ENCODE results near the gene VWA5B2. TPM values are rescaled to one million over a fixed set of nuclear protein-coding genes. Genes with fewer than 3 reads are reported as not detected.

The VWA5B2 gene
- total RNA-seq, 1 experiment from 2014 or later: 2.7 TPM

DNA sequence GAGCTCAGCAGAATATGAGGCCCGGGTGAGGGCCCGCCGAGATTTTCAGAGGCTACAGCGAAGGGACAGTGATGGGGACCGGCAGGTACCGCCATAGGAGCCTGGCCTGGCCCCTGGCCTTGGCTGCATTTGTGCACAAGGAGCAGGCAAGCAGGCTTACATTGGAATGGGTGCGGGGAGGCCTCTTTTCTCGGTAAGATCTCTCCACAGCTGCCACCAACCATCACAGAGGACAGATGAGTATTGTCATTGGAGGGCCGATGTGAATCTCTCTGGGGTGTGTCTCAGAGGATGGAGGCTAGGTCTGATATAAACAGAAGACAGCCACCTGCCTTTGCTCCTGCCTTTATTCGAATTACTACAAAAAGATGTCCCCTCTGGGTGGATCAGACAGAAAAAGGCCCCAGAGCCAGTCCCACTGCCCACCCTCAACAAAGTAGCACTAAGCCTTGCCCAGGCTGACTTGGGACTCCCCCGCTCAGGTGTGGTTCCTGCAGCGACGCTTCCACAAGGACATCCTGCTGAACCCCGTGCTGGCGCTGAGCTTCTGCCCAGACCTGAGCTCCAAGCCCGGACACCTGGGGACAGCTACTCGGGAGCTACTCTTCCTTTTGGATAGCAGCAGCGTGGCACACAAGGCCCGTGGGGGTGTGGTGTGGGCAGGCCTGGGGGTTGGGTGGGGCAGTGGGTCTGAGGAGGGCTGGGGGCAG is 5.4 kb downstream of the VWA5B2 start:
- H3K14ac ChIP-seq (ENCODE audit: insufficient read depth, low read length): no peak overlapping the region
- H3K9me3 ChIP-seq (ENCODE audit: control insufficient read depth, low read depth, low read length): no peaks in the 10 kb centered on the region
- Mint-ChIP-seq H3K4me3 (no peak overlapping the region), H3K36me3 (ENCODE audit: insufficient read depth in 1 of 3, low read depth in 3 of 3) (no peaks in the 10 kb centered on the region; a peak in 1 of 7 replicates), H3K9me3 (no peaks in the 10 kb centered on the region), H3K27me3 (ENCODE audit: low read depth) (peaks cover 36% of the 10 kb centered on the region), H3K4me1 (peaks cover 0 to 8% of the 10 kb centered on the region in 2 experiments; a peak in 3 of 4 replicates), H3K27ac (no peak overlapping the region)
- H3K79me1 ChIP-seq (ENCODE audit: insufficient read depth, low read depth, low read length, poor library complexity, severe bottlenecking): no peaks in the 10 kb centered on the region
- H3K4ac ChIP-seq (ENCODE audit: low read depth, low read length): no peak overlapping the region
- H2BK120ac ChIP-seq (ENCODE audit: low read depth, low read length, poor library complexity, severe bottlenecking): no peak overlapping the region
- no peak overlapping the region for H4K91ac ChIP-seq (ENCODE audit: insufficient read length, low read depth, low read length)
- TF ChIP-seq, protein P1, sequence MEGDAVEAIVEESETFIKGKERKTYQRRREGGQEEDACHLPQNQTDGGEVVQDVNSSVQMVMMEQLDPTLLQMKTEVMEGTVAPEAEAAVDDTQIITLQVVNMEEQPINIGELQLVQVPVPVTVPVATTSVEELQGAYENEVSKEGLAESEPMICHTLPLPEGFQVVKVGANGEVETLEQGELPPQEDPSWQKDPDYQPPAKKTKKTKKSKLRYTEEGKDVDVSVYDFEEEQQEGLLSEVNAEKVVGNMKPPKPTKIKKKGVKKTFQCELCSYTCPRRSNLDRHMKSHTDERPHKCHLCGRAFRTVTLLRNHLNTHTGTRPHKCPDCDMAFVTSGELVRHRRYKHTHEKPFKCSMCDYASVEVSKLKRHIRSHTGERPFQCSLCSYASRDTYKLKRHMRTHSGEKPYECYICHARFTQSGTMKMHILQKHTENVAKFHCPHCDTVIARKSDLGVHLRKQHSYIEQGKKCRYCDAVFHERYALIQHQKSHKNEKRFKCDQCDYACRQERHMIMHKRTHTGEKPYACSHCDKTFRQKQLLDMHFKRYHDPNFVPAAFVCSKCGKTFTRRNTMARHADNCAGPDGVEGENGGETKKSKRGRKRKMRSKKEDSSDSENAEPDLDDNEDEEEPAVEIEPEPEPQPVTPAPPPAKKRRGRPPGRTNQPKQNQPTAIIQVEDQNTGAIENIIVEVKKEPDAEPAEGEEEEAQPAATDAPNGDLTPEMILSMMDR (conservative IDR thresholded peaks at IDR 0.05): no peak
- H2BK5ac ChIP-seq (ENCODE audit: insufficient read length, low read length): no peak overlapping the region
- no peaks in the 10 kb centered on the region for H4K20me1 ChIP-seq (ENCODE audit: control insufficient read depth, insufficient read depth, insufficient read length)
- no peak overlapping the region for H2AFZ ChIP-seq (ENCODE audit: low read length)
- no peak overlapping the region for H2BK15ac ChIP-seq (ENCODE audit: low read depth, low read length)
- no peak overlapping the region for H3K9ac ChIP-seq (ENCODE audit: extremely low read depth, insufficient read length, low read length)
- H3K4me1 ChIP-seq (ENCODE audit: insufficient read depth, low read length): no peaks in the 10 kb centered on the region
- H2BK20ac ChIP-seq (ENCODE audit: low read depth, low read length, poor library complexity, severe bottlenecking): no peak overlapping the region
- H3K56ac ChIP-seq (ENCODE audit: insufficient read length, low read depth, low read length): no peak overlapping the region
- H3K23ac ChIP-seq (ENCODE audit: insufficient read length, low read depth, low read length): no peak overlapping the region
- H3K79me2 ChIP-seq (ENCODE audit: insufficient read depth, low read length): no peaks in the 10 kb centered on the region
- H2BK12ac ChIP-seq (ENCODE audit: insufficient read length, low read depth, low read length): no peak overlapping the region
- H2AK5ac ChIP-seq (ENCODE audit: insufficient read length, low read length): no peak overlapping the region
- H3T11ph ChIP-seq (ENCODE audit: low read length): no peak overlapping the region
- no peak overlapping the region for H3K4me2 ChIP-seq (ENCODE audit: insufficient read depth, insufficient read length, low read length)
- H3K27ac ChIP-seq (ENCODE audit: insufficient read length, low read depth, low read length): no peak overlapping the region
- H4K8ac ChIP-seq (replicated peaks; ENCODE audit: insufficient read length, low read depth, low read length): no peak overlapping the region
- H3K27me3 ChIP-seq (ENCODE audit: insufficient read depth, low read length): peaks cover 23% of the 10 kb centered on the region
- DNase-seq: no peak
- no peak overlapping the region for H4K5ac ChIP-seq (ENCODE audit: insufficient read length, low read depth, low read length)
- H3K23me2 ChIP-seq (ENCODE audit: insufficient read length, low read depth, low read length, poor library complexity, severe bottlenecking): peaks cover 11% of the 10 kb centered on the region
- no peak overlapping the region for H3K18ac ChIP-seq (ENCODE audit: insufficient read length, low read depth, low read length)
- WGBS (ENCODE audit: extremely low coverage, insufficient read length, low lambda C conversion rate): no CpG with 5 or more reads among the region's 19 CpGs
